GM19328 (cell line): ENCODE data around the gene MARK4.
"Not testable (repeated sequence)": the region's sequence is repeated elsewhere in the genome, so short reads cannot be mapped to it uniquely, and the experiment has no call there.

Experiments
- ATAC-seq: cut with Tn5 transposase; IDR thresholded peaks from one replicate; pipeline ENCODE4 v1.9.1; 2021; ENCODE audit warnings: mild to moderate bottlenecking, moderate library complexity; ENCODE audit not compliant: unreplicated experiment

The MARK4 gene

GRCh38 chr19:45243144-45243732 is 7.8 kb upstream of the MARK4 start:
- no peak for ATAC-seq

GRCh38 chr19:45244133-45244794 is 6.8 kb upstream of the MARK4 start:
- no peak for ATAC-seq

- no peak for ATAC-seq
Observed at GRCh38 chr19:45245334-45245787, 5.7 kb upstream of the MARK4 start, which contains the start of gene EXOC3L2. EXOC3L2 (minus strand) TSS chr19:45245407; CDS start chr19:45239045, 6,362 bp downstream.

DNA sequence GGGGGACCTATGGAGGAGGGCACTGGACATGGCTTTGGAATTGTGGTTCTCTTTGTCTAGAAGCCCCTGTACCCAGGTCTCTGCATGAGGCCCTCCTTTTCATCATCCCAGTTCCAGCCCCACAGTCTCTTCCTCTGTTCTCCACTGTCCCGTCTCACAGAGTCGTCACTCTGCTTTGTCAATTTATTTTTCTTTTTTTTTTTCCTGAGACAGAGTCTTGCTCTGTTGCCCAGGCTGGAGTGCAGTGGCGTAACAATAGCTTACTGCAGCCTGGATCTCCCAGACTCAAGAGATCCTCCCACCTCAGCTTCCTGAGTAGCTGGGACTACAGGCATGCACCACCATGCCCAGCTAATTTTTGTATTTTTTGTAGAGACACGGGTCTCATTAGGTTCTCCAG is 5.2 kb upstream of the MARK4 start:
- no peak for ATAC-seq

DNA sequence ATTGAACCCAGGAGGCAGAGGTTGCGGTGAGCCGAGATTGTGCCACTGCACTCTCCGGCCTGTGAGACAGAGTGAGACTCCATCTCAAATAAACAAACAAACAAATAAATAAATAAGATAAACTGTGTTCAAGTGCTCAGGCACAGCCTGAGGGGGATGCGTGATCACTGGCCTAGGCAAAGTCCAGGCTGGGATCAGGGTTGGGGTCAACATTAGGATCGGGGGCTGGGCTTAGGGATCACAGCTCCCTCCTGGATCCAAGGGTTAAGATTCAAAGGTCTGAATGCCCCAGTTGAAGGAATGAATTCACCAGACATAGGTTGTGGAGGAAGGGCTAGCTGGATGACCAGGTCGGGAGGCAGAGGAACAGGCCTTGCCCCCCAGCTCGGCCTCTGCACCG is 3.9 kb upstream of the MARK4 start:
- ATAC-seq = no peak

DNA sequence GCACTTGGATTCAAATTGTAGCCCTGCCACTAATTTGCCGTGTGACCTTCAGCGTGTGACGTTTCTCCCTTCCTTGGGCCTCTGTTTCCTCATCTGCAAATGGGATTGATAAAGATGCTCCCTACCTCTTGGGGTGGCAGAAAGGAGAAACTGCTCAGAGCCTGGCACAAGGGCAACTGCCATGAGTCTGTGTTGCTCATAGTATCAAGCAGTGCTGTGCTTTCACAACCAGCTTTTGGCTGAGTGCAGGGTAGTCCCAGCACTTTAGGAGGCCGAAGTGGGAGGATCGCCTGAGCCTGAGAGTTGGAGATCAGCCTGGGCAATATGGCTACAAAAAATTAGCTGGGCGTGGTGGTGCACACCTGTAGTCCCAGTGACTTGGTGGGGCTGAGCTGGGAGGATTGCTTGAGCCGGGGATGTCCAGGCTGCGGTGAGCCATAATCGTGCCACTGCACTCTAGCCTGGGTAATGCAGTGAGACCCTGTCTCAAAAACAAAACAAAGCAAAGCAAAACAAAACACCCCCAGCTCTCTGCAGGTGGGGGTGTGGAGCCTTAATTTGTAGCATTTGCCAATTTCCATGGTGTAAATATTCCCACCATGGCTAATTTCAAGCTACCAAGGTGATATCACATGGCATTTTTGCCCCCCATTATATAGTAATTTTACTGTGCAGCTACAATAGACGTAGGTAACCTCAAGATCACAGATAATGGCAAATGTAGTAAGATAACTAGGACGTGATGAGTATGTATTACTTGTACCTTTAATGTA is 1.6 kb upstream of the MARK4 start:
- no peak for ATAC-seq

DNA sequence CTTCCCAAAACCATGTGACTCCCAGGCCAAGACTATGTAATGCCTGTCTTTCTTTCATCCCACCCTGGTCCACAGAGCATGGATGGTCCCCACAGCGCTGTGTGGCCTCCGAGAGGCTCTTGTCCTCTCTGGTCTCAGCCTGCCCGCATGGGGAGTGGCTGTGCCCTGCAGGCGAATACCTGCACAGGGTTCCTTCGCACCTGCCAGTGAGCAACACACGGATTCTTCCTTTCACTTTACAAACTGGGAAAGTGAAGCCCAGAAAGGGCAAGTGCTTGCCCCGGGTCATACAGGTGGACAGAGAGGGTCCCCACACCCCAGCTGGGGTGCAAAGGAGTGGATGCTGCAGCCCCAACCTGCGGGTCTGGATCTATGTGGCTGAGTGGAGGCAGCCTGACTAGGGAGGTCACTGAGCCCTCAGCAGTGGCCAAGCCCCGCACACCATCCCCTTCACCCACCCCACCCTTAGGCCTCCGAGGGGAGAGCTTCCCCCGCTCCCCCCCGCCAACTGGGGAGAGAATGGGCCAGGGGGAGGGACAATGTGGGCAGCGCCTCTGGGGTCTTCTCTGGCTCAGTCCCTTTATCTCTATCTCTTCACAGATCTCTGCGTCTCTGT is 747 bp upstream of the MARK4 start:
- ATAC-seq = no peak

- no peak for ATAC-seq
Observed at GRCh38 chr19:45251452-45252354, 632 bp downstream of the MARK4 start.

GRCh38 chr19:45253396-45254027 is 2.4 kb downstream of the MARK4 start:
- no peak for ATAC-seq

DNA sequence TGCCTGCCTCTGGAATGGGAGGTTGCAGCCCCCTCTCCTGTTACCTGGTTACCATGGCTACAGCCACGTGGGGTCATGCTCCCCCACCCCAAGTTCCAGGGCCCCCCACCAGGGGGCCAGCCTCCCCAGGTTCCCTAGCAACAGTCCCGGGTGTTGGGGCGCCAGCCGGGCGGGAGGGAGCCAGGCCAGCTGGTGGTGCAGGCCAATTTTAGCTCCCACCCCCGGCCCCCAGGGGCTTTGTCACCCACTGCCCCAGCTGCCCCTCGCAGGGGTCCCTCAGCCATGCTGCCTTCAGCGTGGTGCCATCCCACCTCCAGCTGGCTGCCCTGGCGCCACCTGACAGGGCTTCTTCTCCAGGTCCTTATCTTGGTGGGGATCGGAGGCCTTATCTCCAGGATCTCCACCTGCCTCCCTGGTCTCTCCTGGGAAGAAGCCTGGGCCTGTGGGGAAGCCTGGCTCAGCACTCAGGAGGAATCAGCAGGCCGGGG is 3.0 kb downstream of the MARK4 start:
- ATAC-seq = no peak

GRCh38 chr19:45255611-45256157 is 4.6 kb downstream of the MARK4 start:
- ATAC-seq = no peak

GRCh38 chr19:45256836-45257235 is 5.8 kb downstream of the MARK4 start:
- no peak for ATAC-seq

GRCh38 chr19:45258862-45259261 is 7.8 kb downstream of the MARK4 start:
- no peak for ATAC-seq

DNA sequence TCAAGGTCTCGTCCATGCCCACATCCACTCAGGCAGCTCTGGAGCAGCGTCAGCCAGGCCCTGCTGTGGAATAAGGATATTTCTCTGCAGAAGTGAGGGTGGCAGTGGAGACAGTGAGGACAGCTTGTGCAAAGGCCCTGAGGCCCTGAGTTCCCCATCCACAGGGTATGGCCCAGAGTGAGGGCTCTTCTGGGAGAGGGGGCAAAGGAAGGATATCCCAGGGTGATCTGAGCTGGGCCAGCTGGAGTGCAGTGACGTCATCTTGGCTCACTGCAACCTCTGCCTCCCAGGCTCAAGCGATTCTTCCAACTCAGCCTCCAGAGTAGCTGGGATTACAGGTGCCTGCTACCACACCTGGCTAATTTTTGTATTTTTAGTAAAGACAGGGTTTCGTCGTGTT is 11.5 kb downstream of the MARK4 start:
- no peak for ATAC-seq

GRCh38 chr19:45263013-45263412 is 11.9 kb downstream of the MARK4 start:
- ATAC-seq = no peak

DNA sequence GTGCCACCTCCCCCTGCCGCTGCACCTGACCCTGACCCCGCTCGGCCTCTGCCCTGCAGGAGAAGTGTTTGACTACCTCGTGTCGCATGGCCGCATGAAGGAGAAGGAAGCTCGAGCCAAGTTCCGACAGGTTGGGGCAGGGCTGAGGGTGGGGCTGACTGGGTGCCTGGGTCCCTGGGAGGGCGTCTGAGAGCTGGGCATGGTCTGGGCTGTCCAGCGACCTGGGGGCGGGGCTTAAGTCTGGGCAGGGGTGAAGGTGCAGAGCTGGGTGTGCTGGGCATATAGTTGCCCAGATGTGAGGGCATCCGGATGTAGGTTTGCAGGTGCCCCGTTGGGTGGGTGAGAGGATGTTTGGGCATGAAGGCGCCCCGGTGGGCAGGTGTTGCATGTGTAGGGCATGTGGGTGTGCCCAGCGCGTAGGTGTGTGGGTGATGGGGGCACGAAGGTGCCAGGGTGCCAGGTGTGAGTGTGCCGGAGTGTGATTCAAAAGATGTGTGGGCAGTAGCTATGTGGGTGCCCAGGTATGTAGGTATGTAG is 13.8 kb downstream of the MARK4 start:
- ATAC-seq = no peak

- ATAC-seq = no peak
Observed at GRCh38 chr19:45265375-45265774, 14.3 kb downstream of the MARK4 start.

DNA sequence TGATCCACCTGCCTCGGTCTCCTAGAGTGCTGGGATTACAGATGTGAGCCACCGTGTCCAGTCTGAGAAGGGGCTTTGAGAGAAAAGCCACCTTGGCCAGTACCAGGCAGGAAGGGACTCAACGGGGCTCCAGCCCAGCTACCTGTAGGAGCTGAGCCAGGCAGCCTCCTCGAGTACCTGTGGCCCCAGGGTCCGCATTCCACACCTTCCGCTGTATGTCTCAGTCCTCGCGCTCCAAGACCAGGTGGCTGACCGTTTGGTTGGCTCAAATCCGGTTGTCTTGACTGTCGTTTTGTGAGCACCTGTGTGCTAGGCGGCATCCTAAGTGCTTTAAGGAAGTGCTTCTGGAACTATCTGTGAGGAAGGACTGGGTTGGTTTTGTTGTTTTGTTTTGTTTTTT is 16.2 kb downstream of the MARK4 start:
- no peak for ATAC-seq

GRCh38 chr19:45269939-45270338 is 18.9 kb downstream of the MARK4 start:
- ATAC-seq = not testable (repeated sequence)
